22Rv1 (cell line): ENCODE data around the gene EPB41.

Experiments
- ZFX ChIP-seq: fragments of 450-650 bp; IDR thresholded peaks from 2 replicates; pipeline ENCODE4 v1.6.1; 2017; ENCODE audit warnings: antibody characterized with exemption, borderline replicate concordance
- TF ChIP-seq, protein P1 (sequence below): fragments of 450-650 bp; IDR thresholded peaks from 2 replicates; pipeline ENCODE4 v1.5.1; 2017; ENCODE audit warnings: mild to moderate bottlenecking

DNA sequence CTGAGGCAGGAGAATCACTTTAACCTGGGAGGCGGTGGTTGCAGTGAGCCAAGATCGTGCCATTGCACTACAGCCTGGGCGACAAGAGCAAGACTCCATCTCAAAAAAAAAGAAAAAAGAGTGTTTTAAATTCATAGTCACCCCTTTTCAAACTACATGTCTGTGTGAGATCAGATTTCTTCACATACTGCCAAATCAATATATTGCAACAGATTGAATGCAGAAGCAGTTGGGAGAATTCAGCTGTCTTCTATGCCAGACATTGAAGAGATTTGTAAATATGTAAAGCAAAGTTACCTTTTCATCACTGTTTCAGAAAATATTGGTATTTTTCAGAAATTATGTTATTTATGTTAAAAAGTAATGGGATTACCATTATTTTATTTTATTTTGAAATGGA lies 108.3 kb downstream of the EPB41 start:
- TF ChIP-seq, protein P1, sequence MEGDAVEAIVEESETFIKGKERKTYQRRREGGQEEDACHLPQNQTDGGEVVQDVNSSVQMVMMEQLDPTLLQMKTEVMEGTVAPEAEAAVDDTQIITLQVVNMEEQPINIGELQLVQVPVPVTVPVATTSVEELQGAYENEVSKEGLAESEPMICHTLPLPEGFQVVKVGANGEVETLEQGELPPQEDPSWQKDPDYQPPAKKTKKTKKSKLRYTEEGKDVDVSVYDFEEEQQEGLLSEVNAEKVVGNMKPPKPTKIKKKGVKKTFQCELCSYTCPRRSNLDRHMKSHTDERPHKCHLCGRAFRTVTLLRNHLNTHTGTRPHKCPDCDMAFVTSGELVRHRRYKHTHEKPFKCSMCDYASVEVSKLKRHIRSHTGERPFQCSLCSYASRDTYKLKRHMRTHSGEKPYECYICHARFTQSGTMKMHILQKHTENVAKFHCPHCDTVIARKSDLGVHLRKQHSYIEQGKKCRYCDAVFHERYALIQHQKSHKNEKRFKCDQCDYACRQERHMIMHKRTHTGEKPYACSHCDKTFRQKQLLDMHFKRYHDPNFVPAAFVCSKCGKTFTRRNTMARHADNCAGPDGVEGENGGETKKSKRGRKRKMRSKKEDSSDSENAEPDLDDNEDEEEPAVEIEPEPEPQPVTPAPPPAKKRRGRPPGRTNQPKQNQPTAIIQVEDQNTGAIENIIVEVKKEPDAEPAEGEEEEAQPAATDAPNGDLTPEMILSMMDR = no peak
- TF ChIP-seq ZFX = no peak
